Inflammatory macrophage treated with lipopolysaccharide for 1 hour (primary cell): ENCODE data around the gene P2RY14.

ENCODE experiments used
- DNase-seq, 2 donors: peaks; one replicate each; pipeline ENCODE4 v3.0.0-alpha.2; 2020 to 2022

Gene P2RY14

DNA sequence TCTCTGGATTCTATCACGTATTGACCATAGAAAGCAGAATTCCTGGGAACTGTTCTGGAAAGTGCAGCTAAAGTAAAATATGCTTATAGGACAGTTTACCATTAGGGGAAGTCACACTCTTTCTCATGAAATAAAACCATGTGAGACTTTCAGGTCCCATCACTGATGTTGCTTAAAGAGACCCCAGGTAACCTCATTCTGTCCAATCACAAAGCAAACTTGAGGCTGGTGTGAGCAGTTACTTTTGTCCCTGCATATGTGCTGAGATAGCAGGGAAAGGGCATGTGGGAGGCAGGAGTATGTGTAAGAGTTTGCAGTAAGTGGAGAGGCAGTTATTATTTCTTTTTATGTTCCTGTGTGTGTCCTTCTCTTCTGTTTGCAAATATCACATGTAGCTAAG is 22.2 kb upstream of the P2RY14 start:
- peak in 1 of 2 donors; percentile 49 for DNase-seq

DNA sequence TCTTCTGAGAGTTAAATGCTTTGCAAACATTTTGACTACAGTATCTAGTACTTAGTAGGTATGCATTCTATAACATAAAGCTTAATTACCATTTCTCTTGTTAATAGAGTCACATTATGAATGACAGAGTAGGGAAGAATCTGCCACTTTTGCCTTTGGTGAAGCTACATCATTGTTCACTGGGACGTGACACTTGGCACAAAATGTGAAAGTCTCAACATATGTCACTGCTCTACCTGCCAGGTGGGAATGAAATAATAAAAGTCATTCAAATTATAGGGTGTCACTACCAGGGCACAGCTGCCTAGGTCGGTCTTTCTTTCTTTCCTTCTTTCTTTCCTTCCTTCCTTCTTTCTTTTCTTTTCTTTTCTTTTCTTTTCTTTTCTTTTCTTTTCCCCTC is 20.7 kb upstream of the P2RY14 start:
- no peak for DNase-seq

DNA sequence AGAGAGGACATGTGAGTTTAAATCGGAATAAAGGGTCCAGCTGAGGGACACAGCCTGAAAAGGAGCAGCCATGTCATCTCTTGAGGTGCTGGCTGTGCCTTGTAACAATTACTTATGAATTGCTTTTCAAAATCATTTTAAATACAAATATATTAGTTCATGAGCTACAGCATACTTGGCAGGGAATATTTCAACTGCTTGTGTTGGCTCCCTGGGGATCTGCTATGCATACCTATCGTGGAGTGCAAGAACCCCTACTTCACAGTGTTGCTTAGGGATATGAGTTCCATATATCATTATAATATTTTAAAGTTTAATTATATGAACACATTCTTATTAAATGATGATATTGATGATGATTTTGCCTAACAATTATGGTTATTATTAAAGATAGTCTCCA is 19.1 kb upstream of the P2RY14 start:
- DNase-seq: no peak

DNA sequence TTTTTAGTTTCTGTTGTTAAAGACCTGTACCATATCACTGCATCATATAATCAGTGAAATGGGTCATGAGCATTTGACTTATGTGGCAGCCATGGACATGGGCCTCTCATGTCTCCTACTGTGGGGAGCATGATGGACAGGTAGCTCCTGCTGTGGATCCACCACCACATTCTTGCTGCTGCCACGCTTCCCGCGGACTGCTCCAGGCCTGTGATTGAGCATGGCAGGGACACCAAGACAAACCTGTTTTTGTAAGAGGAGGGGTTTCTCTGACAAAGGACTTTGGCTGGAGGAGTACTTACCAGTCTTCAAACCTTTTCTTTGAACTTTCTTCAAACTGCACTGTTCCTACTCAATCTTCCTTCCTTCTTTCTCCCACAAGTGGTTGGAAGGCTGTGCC is 17.9 kb upstream of the P2RY14 start:
- DNase-seq: no peak

DNA sequence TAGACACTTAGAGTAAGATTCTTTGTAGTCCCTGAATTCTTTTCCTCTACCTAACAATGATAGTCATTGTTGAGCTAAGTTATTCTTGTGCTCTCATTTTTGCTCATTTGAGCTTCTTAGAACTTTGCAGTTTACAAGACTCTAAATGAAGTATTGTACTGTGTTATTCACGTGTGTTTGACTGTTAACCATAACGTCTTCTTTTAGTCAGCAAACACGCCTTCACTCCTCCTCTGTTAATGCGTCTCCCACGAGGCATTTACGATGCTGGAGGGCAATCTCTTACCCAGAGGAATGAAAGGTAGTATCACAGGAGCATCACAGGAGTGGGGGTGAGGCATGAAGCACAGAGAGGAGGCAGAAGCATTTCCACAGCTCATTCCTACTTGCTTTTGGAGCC is 14.8 kb upstream of the P2RY14 start:
- no peak for DNase-seq

DNA sequence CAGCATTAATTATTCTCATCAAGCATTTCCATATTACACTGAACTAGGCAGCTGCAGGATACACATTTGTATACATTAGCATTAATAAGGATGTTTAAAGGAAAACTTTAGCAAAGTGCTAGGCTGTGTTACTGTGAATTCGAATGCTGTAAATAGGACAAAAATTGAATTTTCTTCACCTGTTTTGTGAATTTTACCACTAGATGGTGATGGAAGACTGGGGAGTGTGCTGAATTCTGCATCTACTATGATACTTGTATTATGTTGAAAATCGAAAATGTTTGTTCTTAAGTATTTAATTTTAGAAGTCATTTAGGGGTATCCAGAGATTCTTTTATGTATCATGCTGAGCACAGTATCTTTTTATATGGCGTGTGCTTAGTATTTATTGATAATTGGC is 12.3 kb upstream of the P2RY14 start:
- peak; percentile 21 to 70 for DNase-seq

DNA sequence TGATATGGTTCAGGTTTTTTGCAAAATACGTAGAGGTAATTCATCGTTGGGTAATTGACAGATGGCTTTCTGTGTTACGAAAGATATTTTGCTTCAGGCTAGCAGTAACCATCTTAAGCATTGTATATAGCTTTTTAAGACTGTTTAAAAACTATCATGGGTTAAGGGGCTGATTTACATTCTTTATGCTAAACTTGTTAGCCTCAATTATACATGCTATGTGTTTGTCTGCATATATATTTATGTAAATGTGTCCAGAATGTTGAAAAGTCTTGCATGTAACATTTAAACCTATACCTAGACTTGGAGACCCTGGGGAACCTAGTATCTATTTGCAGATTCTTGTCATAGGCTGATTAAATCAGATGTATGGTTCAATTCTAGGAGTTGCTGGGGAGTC is 11.1 kb upstream of the P2RY14 start:
- DNase-seq: no peak

DNA sequence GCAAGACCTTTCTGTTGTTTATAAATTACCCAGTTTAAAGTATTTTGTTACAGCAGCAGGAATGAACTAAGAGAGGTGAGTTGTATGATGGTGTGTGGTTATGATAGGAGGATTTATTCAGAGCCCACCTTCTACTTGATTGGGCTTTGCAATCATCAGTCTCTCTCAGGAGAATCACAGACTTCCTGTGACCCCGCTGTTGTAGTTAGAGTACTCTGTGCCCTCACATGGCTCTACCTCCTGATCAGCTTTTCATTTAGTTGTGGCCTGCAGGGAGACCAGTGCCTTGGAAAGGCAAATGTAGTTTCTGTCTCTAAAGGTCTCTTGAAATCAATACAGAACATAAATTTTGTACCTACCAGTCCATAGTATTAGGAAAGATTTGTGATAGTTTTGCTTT is 7.6 kb upstream of the P2RY14 start:
- DNase-seq: no peak

DNA sequence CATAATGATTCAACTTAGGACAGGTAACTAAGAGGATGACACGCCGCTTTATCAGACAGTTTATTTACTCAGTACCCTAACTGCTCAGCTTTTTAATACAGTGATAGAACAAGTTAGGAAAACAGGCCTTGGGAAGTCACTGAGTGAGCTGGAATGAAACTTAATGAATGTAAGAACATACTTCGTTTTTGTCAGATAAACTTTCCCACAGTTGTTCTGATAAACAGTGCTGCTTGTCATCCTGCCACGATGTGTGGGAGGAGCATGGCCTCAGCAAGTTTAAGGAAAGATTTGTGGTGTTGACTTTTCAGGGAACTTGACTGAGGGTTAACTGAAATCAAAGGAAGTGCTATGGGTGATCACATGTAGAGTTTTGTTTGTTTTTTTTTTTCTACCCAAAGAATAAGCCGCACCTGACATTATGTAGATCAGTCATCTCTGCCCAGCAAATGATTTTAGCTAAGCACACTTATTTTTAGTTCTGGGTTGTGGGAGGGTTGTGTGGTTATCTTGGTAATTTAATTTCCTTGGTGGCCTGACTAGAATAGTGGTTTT is 5.6 kb upstream of the P2RY14 start:
- DNase-seq: peak; percentile 49 to 73

DNA sequence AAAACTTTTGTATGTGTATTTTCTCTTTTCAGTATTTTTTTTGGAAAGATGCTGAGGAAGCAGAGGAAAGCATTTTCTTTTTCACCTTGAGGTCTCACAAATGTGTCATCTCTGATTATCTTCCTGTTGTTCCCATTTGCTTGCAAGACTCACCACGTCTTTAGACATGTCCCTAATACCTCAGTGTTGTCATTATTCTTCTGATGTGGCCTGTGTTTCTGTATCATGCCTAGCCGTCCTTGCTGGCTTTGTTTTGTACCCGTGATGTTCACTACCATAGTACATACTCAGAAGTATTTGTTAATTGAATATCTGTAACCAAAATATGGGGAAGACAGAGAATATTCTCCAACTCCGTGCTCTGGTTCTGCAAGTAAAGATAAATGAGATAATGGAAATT is 5.0 kb upstream of the P2RY14 start:
- DNase-seq: no peak

DNA sequence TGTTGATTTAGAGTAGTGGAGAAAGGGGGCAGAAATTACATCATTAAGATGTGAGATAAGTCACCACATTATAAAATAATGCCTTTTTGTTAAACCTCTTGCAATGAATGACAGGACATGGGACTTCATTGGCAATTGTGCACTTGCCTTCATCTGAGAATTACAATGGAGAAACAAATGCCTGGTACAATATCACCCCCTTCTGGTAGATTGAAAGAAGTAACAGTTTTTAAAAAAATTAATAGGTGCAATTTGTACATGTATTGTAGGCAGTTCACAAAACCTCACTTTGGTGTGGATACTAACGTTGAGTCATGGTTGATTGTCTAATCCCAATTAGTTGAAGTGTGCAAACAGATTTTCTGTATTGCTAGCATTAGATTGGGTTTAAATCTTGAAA is 4.6 kb upstream of the P2RY14 start:
- DNase-seq: peak; percentile 50 to 73

DNA sequence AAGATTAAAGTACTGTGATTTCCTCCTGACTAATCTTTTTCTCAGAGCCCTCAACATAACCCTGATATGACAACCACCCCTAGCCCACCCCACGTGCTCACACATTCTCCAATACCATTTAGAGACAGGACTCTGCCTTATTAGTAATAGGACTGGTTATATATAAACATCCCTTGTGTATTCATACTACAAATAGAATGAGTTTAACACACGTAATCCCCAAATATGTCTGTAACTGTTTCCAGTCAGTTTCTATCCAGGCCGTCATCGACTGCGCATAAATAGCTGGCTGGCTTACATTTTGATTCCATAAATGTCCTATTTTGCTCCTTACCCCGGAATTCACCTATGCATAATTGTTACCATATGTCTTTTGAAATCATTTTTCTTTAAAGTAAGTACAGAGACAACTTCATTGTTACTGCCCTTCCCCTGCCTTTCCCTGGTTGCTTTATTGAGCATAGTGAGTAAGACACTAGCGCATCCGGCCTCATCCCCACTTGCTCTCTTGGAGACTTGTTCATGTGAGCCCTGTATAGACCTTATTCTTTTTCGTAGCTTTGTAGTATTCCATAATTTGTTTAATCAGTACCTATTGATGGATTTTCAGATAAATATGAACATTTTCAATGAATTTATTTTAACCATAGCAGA is 3.5 kb upstream of the P2RY14 start:
- no peak for DNase-seq

DNA sequence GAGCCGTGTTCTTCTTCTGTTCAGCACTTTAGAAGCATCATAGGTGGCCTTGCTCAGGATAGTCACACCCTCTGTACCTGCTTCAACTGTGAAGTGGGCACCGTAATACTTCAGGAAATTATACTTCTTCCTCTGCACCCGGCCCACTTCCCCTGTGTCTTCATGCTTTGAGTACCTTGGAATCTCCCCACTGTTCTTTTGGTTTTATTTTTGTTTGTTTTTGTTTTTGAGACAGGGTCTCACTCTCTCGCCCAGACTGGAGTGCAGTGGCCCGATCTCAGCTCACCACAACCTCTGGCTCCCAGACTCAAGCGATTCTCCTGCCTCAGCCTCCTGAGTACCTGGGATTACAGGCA is 1.7 kb downstream of the P2RY14 start:
- no peak for DNase-seq

DNA sequence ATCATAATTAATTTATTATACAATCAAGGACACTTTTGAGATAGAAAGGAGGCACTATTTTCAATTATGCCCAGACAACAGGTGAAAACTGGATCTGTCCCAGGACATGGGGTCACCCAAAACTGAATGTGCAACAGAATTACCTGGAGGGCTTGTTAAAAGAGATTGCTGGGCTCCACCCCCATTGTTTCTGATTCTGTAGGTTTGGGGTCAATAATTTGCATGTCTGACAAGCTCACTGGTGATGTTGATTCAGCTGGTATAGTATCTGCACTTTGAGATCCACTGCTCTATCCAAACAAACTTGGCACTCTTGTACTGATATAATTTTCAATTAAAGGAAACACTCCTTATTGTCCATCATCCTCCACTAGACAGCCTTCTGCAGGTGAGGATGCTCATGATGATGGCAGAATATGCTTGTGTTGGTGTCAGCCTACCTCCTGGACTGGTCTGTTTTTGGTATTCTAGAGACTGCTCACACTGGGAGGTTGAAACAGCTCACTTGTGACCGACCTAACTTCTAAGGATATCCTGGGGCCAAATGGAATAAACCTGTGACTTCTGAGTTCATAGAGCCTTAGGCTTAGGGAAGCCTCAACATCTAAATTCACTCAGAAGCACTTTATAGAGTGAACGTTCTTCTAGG is 2.2 kb downstream of the P2RY14 start:
- no peak for DNase-seq

DNA sequence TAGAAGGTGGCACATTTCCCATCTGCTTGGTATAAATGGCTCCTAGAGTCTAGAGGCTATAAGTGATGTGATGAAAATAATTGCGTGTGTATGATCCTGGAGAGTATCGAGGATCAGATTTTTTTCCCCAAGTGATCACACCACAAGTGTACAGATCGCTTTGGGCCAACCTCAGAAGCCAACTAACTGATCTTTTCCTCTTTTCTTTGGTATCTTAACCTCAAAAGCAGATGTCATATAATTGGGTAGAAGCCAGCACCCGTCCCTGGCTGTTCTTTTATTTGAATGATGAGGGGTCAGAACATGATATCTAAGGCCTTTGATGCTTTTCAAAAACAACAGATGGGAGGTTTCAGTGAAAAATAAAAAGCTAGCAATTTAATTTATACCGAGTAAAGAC is 3.3 kb downstream of the P2RY14 start:
- DNase-seq: no peak

DNA sequence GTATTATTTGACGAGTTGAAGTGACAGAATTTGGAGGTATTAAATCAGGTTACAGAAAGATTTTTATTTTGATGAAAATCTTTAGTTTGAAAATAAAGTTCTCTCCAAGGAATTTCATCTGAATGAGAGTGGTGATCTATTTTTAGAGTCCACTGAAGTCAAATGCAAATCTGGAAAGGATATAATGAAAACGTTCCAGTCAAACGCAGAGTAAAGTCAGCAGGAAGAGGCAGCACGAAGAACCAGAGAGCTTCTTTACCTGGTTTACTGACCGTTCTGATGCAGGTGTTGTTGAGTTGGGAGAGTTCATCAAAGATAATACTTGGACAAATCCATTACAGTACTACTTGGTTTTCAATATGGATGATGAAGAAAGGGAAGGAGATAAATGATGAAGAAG is 8.7 kb downstream of the P2RY14 start:
- no peak for DNase-seq

DNA sequence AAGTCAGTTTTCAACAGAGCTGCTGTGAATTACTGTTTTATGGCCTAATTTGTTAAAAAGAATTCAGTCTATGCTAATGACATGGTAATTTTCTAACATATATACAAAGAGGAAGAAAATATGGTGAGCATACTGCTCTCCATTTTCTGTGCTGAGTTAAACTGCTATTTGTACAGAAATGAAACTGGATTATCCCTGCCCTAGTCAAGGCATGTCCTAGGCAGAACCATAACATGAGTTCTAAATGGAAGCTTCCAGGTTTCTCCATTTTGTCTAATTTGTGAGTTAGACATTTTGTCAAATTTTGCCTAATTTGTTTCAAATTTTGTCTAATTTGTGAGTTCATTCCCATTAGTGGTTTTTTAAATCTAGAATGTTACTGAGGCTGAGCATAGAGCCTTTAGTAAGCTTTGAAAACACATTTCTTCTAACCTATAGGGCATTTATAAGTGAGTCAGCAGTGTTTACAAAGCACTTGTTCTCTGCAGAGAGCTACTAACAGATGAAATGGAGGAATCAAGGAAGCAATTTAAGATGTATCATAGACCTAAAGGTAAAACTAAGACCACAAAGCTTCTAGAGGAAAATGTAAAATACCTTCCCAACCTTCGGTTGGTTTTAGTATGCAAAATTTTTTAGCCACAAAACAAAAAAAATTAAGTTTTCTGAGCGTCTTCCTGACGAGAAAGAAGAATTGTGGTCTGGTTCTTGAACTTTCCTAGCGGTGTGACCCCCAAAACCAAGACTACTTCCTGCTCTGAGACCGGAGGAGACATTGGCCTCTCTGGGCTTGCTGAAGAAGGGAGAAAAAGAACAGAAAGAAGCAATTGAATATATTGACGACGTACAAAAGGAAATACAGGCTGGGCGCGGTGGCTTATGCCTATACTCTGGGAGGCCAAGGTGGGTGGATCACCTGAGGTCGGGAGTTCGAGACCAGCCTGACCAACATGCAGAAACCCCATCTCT is 9.8 kb downstream of the P2RY14 start:
- DNase-seq: no peak

DNA sequence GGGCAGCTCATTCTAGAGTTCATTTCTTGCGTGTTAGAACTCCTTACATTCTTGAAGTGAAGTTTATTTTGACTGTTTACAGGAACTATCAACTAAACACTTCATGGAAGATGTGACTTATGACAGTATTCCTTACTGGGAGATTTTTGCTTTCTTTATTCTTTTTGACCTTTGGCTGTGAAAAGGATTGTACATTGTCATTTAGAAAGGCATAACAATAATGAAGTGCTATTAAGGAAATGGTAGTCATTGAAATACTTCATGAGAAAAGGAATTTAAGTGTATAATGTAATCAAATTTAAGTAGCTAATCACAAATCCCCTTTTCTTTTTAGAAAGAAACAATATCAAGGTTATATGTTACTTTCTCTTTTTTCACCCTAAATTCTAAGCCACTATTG is 11.3 kb downstream of the P2RY14 start:
- no peak for DNase-seq

DNA sequence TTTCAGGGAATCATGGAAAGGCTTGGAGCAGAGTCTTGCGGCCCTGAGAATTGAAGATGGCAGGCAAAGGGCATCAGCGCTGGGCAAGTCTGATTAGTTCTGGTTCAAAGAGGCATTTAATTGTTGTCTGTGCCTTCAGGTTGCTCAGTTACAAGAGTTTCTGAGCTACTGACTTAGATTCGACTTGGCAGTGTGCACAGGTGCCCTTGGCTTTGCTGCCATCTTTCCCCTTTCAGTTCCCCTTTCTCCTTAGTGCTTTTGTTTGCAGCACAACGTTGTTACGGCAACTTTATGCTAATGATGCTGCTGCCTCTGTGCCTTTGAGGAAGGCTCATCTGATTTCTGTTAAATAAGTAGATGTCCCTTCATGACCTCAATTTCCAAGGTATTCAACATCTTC is 12.5 kb downstream of the P2RY14 start:
- DNase-seq: peak; percentile 74 to 76

DNA sequence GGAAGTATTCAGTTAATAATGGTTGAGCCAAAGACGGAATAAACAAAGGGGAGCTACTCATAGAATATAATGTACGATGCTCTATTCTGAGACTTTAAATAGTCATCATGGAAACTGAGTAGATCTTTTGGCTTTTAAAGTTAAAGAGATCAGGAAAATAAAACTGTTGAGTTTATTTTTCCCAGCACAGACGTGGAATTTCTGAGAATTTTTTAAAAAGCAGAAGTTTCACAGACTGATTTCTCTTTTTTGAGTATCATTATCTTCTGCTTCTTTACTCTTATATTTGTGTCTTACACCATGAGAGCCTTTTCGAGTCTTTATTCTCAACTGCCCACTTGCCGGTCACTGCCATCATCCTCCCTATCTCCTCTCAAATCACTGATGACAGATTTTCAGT is 13.2 kb downstream of the P2RY14 start:
- DNase-seq: peak in 1 of 2 donors; percentile 43

DNA sequence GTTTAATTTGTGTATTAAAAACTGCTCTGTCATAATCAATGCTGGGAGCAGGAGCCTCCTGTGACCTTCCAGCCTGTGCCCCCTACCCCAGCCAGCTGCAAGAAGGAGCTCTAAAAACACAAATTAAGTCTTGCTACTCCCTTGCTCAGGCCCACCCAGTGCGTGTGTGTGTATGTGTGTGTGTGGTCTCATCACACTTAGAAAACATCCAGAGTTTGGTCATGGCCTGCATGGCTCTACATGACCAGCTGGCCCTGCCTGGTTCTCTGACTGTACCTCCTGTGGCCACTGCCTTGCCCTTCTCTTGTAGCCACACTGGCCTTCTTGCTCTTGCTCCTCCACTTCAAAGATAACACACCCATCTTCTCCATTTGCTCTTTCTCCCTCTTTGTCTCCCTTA is 13.7 kb downstream of the P2RY14 start:
- no peak for DNase-seq

DNA sequence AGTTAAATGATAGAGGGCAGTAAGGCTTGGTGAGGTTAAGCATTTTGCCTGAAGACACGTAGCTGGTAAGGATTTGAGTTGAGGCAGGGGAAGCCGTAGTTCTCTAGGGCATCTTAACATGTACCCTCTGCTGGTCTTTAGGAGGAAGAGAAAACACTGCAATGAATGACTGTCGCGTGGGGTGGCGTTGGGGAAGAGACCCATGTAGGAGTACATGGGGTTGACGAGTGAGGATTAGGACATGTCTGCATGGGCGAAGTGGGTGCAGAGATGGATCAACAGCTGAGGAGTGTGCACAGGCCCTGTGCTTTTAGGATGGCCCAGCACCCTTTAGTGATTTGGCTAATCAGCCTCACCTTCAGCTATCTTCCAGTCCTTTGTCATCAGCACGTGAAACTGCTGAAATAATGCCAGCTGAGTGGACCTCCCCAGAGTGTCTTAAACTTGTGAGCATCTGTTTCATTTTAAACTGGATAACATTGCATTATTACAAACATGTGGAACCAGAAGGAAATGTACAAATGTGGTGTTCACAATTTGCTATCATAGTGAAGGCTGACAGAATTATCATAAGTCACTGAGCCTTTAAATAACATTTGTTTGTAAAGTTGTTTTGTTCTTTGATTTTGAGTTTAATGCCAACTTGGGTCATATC is 15.3 kb downstream of the P2RY14 start:
- DNase-seq: peak in 1 of 2 donors; percentile 68

DNA sequence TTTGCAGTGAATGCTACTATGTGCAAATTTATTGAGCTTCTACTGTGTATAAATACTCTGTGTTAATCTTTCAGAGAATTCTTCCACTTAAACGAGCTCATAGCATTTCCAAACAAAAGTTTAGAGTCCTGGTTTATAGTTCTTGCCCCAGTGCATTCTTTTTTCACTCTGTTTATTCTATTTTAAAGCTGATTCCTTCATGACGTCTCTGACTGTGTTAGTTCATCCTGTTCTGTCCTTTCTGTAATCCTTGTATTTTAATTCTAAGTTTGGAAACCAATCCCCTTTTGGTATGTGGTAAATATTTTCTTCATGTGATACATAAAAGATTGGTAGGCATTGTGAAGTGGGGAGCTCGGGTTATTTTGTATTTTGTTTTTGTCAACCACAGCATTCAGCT is 18.7 kb downstream of the P2RY14 start:
- DNase-seq: no peak
